KMS-11 (cell line): Measurements from ENCODE around the gene B3GNT9.

Experiments used
- H2AFZ ChIP-seq: fragments of 200-600 bp; sonication (generic); 2 replicates; pipeline ENCODE4 v1.6.1; 2016; ENCODE audit warnings: antibody characterized with exemption, mixed run types, low read depth
- H3K27ac ChIP-seq: fragments of 200-600 bp; sonication (generic); 2 replicates; pipeline ENCODE4 v1.6.1; 2016; ENCODE audit warnings: mild to moderate bottlenecking, mixed run types
- H3K27me3 ChIP-seq: fragments of 200-600 bp; sonication (generic); 2 replicates; pipeline ENCODE4 v1.6.1; 2017; ENCODE audit warnings: mild to moderate bottlenecking, low read depth, mixed run types, moderate library complexity; ENCODE audit not compliant: insufficient read depth
- H3K36me3 ChIP-seq: fragments of 200-600 bp; sonication (generic); 2 replicates; pipeline ENCODE4 v1.6.1; 2017; ENCODE audit warnings: mild to moderate bottlenecking, mixed run types; ENCODE audit not compliant: insufficient read depth
- H3K4me1 ChIP-seq: fragments of 200-600 bp; sonication (generic); 2 replicates; pipeline ENCODE4 v1.6.1; 2016; ENCODE audit warnings: mild to moderate bottlenecking, low read depth, mixed run types; ENCODE audit not compliant: poor library complexity, severe bottlenecking
- H3K4me2 ChIP-seq: fragments of 200-600 bp; sonication (generic); 2 replicates; pipeline ENCODE4 v1.7.0; 2016; ENCODE audit warnings: mild to moderate bottlenecking, mixed run types
- H3K4me3 ChIP-seq: fragments of 200-600 bp; sonication (generic); IDR thresholded peaks from 2 replicates; pipeline ENCODE4 v1.6.1; 2017; ENCODE audit warnings: low read depth, low read length, mixed read lengths; ENCODE audit not compliant: insufficient read depth
- H3K79me2 ChIP-seq: fragments of 200-600 bp; sonication (generic); 2 replicates; pipeline ENCODE4 v1.6.1; 2016; ENCODE audit warnings: low read depth, mixed run types; ENCODE audit not compliant: insufficient read depth
- H3K9ac ChIP-seq: fragments of 200-600 bp; sonication (generic); 2 replicates; pipeline ENCODE4 v1.6.1; 2016; ENCODE audit warnings: mild to moderate bottlenecking, mixed run types
- H4K20me1 ChIP-seq: fragments of 200-600 bp; sonication (generic); 2 replicates; pipeline ENCODE4 v1.6.1; 2016; ENCODE audit warnings: mild to moderate bottlenecking, mixed run types; ENCODE audit not compliant: insufficient read depth
- TF ChIP-seq, protein P1 (sequence below): fragments of 200-600 bp; sonication (generic); conservative IDR thresholded peaks from 2 replicates; pipeline ENCODE4 v1.6.1; 2017; ENCODE audit warnings: low read depth, mild to moderate bottlenecking, antibody characterized with exemption, low read length, moderate library complexity, mixed read lengths

B3GNT9 gene

GRCh38 chr16:67148221-67148620 is 2.6 kb downstream of the B3GNT9 start:
- Histone ChIP-seq H3K9ac (no peak overlapping the region), H3K36me3 (peaks cover 4% of the 10 kb centered on the region; the same call in 1 of the 2 replicates), H3K79me2 (no peaks in the 10 kb centered on the region), H3K4me2 (no peak overlapping the region), H3K27me3 (no peaks in the 10 kb centered on the region), H3K4me1 (peaks cover 2% of the 10 kb centered on the region), H4K20me1 (no peaks in the 10 kb centered on the region), H3K4me3 (no peak overlapping the region), H2AFZ (no peak overlapping the region), H3K27ac (no peak overlapping the region)
- TF ChIP-seq, protein P1, sequence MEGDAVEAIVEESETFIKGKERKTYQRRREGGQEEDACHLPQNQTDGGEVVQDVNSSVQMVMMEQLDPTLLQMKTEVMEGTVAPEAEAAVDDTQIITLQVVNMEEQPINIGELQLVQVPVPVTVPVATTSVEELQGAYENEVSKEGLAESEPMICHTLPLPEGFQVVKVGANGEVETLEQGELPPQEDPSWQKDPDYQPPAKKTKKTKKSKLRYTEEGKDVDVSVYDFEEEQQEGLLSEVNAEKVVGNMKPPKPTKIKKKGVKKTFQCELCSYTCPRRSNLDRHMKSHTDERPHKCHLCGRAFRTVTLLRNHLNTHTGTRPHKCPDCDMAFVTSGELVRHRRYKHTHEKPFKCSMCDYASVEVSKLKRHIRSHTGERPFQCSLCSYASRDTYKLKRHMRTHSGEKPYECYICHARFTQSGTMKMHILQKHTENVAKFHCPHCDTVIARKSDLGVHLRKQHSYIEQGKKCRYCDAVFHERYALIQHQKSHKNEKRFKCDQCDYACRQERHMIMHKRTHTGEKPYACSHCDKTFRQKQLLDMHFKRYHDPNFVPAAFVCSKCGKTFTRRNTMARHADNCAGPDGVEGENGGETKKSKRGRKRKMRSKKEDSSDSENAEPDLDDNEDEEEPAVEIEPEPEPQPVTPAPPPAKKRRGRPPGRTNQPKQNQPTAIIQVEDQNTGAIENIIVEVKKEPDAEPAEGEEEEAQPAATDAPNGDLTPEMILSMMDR: no peak

- TF ChIP-seq, protein P1: no peak
- H3K79me2 ChIP-seq: no peaks in the 10 kb centered on the region
- no peak overlapping the region for H3K4me3 ChIP-seq
- no peaks in the 10 kb centered on the region for H3K27me3 ChIP-seq
- no peak overlapping the region for H3K4me2 ChIP-seq
- peaks cover 2% of the 10 kb centered on the region for H3K4me1 ChIP-seq
- no peaks in the 10 kb centered on the region for H4K20me1 ChIP-seq
- H3K27ac ChIP-seq: no peak overlapping the region
- H3K36me3 ChIP-seq: peaks cover 4% of the 10 kb centered on the region; the same call in 1 of the 2 replicates
- H2AFZ ChIP-seq: no peak overlapping the region
- H3K9ac ChIP-seq: no peak overlapping the region
These were observed 3.2 kb downstream of the B3GNT9 start for GRCh38 chr16:67147437-67148140.

GRCh38 chr16:67146523-67147357 is 4.1 kb downstream of the B3GNT9 start:
- Histone ChIP-seq H3K4me3 (no peak overlapping the region), H4K20me1 (no peaks in the 10 kb centered on the region), H3K9ac (no peak overlapping the region), H3K27ac (no peak overlapping the region), H3K4me2 (no peak overlapping the region), H3K79me2 (no peaks in the 10 kb centered on the region), H3K27me3 (no peaks in the 10 kb centered on the region), H3K36me3 (peaks cover 4% of the 10 kb centered on the region; the same call in 1 of the 2 replicates), H2AFZ (no peak overlapping the region), H3K4me1 (peaks cover 2% of the 10 kb centered on the region)
- TF ChIP-seq, protein P1: no peak

DNA sequence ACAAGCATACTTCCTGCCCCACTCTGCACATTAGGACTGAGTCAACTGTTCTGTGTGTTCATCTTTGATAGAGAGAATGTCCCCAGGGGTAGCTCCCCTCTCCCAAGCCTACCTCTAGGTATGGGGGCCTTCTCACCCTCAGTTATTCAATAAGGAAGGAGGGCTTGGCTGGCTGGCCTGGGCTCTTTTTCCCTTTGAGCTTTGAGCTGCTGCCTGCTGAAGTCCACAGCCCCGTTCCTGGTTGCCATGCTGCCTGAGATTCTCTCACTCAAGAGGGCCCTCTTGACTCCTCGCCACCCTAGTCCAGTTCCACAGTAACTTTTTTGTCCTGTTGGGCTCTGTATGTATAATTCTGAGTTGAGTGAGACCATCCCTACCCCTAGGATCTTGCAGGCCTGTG is 5.1 kb downstream of the B3GNT9 start:
- Histone ChIP-seq H3K36me3 (peaks cover 4% of the 10 kb centered on the region; the same call in 1 of the 2 replicates), H3K4me2 (no peak overlapping the region), H3K27ac (no peak overlapping the region), H3K4me1 (no peaks in the 10 kb centered on the region), H3K9ac (no peak overlapping the region), H3K4me3 (no peak overlapping the region), H3K27me3 (no peaks in the 10 kb centered on the region), H4K20me1 (no peaks in the 10 kb centered on the region), H2AFZ (no peak overlapping the region), H3K79me2 (no peaks in the 10 kb centered on the region)
- TF ChIP-seq, protein P1: no peak
